Stimulated activated CD4-positive, alpha-beta T cell treated with anti-CD3 and anti-CD28 coated beads, Interleukin-4, amount 100 ng/mL, for 1 hour (primary cell): Measurements from ENCODE around the gene PARD3B.
"Not testable (repeated sequence)": the region's sequence is repeated elsewhere in the genome, so short reads cannot be mapped to it uniquely, and the experiment has no call there.

Source experiments
- DNase-seq: peaks from one replicate; pipeline ENCODE4 v3.0.0-alpha.2; 2020

PARD3B gene

DNA sequence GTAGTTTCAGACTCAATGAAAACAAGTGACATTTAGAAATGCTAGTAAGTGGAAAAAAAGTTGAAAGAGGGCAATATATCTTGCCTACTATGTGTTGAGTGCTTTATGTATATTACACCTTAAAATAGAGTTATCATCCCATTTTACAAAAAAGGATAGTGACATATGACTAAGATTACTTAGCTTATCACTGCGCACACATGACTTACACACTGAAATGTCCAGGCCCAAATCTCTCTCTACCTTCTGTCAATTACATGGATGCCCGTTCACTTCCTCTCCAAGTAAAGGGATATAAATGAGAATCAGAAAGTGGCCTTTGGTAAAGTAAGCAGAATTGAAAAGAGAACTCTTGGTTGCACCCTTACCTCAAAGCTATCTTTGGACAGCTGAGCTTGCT, 3.6 kb upstream of the PARD3B start:
- no peak for DNase-seq

DNA sequence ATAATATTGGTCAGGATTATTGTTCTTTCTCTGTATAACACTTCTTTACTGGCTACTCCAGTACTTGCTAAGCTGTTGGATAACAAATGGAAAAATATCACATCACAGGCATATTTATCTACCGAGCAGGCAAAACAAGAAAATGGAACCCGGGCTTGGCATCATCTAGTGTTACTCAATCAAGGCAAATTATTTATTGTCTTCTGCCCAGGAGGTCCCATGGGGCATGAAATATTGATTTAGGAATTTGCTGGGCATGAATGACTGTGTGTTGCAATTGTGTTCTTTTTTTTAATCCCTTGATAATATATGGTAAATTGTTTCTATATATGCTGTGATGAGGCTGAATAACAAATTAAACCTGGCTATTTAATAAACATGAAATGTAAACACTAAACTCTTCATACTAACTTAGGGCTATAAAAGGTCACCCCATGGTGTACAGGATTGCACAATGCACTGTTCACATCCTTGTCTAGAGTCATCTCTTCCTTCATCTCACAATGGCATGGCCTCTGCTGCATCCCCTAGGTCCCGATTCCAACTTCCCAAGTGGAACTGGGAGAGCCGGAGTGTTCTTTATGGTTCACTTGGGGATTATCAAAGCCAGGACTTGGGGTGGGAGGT, 2.2 kb upstream of the PARD3B start:
- no peak for DNase-seq

DNA sequence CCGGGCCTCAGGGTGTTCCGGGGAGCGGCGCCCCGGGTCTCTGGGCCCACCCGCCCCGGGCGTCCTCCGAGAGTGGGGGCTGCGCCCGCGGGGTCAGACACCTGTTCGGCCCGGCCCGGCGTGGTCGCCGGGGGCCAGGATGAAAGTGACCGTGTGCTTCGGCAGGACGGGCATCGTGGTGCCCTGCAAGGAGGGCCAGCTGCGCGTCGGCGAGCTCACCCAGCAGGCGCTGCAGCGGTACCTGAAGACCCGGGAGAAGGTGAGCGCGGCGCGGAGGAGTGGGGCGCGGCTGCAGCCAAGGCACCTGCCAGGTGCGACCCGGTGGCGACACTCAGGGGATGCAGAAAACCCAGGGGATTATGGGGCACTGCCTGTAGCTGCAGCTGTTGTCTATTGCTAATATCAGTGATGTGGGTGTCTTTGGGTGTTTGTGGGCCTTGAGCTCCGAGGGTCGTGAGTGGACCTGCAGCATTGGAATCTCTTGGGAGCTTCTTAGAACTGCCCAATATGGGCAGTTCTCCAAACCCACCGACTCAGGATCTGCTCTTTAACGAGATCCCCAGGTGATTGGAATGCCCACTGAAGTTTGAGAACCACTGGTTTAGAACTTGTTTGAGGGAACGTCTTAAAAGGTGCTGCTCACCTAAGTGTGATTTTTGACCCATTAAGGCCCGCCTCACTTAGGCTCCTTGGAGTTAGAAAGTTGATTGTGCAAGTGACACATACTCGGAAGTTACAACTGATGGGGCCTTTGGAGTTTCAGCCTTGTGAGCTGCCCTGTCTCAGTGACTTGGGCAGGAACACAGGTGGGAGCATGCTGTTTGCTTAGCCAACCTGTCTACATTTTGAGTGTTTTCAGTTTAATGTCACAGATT, 823 bp downstream of the PARD3B start:
- peak; percentile 6 for DNase-seq

DNA sequence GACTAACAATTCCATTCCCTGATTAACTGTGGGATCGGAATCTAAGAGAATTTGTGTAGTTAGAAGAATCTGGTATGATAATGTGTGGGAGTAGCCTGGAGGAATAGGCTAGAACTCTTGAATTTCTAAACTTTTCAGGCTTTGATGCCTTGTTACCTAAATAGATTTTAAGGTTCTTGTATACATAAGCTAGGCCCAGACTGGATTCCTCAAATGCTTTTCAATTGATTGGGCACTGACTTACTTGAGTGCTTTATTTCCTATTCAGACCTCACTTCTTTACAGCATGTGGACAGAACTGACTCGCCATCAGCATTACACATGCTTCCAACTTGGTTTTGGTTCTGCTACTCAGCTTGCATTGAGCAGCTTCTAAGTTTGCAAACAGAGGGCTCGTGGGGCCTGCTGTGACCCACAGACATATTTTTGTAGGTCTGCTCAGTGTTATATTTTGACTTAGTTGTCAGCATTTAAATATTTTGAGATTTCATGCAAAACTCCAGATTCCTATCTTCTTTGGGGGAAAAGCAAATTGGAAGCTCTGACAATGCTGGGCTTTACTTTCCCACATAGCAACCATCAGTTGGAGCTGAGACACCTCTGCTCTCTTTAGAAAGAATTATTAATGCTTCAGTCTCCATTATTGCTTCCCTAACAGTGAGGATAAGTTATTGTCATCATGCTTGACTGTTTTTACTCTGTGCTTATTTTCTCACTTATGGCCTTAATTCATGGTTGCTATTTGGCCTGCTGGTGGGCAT, 5.7 kb downstream of the PARD3B start:
- DNase-seq = no peak

DNA sequence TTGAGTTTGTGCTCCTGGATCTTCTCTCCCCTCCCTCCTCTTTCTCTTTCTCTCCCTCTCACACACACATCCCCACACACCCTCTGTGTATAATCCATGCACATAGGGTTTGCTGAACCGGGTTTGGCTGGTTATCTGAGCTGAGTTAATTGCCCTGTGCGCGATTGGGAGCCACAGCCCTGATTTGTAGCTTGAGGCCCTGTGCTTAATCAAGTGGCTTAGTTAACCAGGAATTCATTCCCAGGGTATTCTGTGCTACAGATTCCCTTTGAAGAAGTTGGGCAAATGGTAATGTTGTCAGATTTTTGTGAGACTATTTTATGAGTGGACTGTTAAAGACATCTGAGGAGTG, 6.2 kb downstream of the PARD3B start:
- DNase-seq = no peak

DNA sequence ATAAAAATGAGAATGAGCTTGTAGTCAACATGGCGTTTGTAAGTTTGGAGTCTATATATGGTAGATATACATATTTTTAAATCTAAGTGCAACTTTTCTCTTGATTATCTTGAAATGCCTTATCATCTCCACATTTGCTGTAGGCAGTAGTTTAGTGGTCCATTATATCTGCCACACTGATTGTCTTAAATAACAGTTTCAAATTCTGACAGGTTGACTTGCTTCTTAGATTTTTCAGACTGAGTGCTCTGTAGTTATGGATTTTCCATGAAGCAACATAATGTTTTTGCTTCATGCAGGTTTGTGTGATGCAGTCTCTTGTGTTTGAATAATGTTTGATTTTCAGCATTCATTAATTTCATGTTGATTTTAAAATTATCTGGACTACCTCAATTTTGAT, 12.3 kb downstream of the PARD3B start:
- no peak for DNase-seq

DNA sequence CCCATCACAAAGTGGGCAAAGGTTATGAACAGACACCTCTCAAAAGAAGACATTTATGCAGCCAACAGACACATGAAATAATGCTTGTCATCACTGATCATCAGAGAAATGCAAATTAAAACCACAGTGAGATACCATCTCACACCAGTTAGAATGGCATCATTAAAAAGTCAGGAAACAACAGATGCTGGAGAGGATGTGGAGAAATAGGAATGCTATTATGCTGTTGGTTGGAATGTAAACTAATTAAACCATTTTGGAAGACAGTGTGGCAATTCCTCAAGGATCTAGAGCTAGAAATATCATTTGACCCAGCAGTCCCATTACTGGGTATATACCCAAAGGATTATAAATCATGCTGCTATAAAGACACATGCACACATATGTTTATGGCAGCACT, 14.1 kb downstream of the PARD3B start:
- not testable (repeated sequence) for DNase-seq

DNA sequence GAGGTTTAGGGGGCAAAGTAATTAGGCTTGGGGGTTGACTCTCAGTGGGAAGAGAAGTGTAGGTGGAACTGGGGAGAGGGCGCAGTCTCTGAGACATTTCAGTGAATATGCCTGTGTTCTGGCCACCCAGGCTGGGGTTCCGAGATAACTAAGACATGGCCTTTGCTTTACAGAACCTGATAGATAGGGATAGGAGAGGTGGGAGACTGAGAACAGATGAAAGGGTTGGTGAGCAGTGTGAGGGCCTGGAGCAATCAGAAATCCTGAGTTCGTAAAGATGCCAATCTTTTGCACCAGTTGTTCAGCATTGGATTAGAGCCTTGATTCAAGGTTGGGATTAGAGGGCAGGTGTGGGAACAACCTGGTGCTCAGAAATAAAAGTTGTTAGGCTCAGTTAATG, 15.6 kb downstream of the PARD3B start:
- DNase-seq = no peak

DNA sequence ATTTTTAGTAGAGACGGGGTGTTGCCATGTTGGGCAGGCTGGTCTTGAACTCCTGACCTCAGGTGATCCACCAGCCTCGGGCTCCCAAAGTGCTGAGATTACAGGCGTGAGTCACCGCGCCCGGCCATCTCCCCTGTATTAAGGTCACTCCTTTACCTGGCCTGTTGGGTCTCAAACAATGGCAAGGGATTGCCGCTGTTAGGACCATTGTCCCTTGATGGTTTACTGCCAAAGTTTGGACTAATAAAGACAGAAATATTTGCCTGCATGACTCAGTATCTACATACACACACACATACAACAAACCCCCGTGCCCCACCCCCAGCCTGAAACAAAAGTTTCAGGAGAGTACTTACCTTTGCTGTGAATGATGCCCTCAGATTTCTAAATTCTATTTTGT, 16.5 kb downstream of the PARD3B start:
- no peak for DNase-seq

DNA sequence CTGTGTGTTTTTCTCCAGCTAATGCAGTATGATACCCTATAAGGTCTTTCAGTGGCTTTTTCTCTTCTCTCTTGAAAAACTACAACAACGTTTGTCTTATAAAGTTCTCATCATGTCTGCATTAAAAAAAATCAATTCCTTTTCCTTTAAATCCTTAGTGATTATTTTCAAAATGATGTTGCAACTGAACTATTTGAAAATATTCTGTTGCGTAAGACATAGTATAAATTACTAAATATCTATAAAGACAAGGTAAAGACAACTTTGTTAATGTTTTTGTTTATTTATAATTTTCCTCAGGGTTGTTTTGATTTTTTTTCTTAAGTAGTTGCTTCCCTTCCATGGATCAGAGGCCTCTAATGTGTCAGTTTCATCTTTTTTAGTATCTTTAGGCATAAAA, 21.2 kb downstream of the PARD3B start:
- no peak for DNase-seq

DNA sequence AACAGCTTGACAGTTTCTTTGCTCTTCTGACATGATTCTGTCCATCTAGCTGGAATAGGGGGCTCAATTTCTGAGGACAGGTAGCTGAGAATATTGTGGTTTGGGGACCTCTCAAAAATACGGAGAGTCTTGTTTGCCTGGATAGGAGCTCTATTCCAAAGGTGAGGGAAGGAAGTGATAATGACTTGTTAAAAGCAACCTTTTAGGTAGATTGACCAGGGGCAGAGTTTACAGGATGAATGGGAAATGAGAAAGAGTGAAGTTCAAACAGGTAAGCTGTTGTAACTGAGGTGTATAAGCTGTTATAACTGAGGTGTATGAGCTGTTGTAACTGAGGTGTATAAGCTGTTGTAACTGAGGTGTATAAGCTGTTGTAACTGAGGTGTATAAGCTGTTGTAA, 25.1 kb downstream of the PARD3B start:
- DNase-seq = no peak

DNA sequence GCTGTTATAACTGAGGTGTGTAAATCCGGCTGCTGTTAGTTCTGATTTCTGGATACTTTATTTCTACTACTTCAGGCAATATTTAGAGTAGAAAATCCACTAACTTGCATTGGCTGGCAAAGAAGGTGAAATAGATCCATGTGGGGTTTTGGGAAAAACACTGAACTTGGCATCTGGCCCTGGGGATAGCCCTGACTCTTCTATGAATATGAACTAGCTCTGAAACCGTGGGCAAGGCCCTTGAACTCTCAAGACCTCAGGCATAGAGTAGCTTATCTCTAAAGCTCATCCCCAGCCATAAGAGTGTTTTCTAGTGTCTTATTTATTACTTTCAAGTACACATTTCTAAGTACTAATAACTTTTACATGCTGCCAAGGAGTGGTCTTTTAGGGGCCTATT, 25.8 kb downstream of the PARD3B start:
- no peak for DNase-seq

DNA sequence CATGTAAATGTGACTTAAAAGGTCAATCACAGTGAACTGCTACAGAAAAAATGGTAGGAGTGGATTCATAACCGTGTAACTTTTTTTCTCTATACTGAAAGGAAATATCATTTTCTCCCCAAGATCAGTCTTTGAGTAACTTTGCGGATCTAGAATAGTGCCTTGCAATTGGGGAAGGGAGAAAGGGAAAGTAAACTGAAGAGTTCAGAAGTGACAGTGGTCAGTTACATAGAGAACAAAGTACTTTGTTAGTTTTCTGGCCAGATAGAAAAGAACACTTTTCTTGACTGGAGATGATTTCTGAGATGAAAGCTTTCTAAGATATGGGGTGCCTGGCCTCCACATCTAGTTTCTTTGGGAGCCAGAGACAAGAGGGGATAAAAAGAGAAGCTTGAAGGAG, 26.6 kb downstream of the PARD3B start:
- DNase-seq = no peak

DNA sequence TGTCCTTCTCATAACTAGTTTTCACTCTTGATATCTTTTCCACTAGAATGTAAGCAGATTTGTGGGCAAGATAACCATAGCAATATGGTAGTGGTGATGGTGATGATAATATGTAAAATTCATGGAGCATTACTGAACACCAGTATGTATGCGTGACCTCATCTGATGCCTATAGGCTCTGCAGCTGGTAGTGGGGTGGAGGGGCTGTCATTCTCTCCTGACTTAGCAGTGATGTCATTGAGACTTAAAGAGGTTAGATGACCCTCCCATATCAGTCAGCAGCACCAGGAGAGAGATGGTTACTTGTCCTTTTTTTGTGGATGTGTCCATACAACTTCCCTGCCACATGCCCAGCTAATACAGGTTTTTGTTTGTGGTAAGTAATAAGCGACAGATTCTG, 27.9 kb downstream of the PARD3B start:
- DNase-seq = no peak

DNA sequence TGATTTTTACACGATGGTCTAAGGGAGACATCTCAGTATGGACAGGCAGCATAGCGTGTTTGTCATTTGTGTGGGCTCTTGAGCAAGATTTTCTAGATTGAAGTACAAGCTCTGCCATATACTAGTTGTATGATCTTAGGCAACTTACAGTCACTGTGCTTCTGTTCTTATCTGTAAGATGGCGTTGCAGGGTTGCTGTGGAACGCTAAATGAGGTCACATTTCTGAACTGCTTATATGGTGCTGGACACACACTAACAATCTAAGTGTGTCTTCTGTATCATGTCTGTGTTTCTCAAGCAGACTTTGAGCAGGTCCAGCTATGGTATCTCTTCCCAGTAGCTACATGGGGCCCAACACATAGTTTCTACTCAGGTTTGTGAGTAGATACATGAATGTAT, 29.2 kb downstream of the PARD3B start:
- no peak for DNase-seq

DNA sequence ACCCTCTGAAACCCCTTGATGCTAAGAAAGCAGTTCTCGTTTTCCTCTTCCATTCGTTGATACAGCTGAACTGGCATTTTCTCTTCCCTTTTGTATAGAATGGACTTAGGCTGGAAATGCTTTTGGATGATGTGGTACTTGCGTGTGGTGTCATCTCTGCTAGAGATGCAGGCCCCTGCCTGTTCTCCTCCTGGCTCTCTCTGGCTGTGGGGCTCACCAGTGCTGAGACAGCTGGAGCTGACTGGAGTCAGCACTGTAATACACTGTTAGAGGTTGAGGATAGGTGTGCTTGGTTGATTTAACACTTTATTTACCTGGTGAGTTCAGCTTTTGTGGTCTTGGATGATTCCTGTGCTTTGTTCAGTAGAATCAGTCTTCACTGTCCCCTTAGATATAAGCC, 30.2 kb downstream of the PARD3B start:
- no peak for DNase-seq

DNA sequence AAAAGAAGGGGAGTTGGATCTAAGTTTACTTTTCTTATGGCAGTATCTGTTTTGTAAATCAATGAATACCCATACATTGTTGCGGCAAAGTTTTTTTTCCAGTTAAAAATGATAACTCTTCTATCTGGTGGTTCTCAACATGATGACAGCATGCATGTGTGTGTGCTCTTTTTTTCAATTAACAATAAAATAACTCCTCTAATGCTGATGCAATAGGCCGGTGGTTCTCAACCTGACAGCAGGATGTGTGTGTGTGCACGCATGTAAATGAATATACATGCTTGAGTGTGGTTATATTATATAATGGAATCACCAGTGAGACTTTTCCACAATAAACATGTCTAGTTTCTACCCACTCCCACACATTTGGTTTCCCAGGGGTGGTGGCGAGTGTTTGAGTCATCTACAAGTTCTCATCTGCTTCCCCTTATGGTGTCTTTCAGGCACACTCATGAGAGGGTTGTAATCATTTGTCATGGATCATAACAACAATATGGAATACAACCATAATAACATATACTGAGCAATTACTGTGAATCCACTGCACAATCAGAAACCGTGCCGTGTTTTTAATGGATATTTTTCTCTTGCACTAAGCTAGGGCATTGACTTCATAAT, 31.2 kb downstream of the PARD3B start:
- DNase-seq = no peak

DNA sequence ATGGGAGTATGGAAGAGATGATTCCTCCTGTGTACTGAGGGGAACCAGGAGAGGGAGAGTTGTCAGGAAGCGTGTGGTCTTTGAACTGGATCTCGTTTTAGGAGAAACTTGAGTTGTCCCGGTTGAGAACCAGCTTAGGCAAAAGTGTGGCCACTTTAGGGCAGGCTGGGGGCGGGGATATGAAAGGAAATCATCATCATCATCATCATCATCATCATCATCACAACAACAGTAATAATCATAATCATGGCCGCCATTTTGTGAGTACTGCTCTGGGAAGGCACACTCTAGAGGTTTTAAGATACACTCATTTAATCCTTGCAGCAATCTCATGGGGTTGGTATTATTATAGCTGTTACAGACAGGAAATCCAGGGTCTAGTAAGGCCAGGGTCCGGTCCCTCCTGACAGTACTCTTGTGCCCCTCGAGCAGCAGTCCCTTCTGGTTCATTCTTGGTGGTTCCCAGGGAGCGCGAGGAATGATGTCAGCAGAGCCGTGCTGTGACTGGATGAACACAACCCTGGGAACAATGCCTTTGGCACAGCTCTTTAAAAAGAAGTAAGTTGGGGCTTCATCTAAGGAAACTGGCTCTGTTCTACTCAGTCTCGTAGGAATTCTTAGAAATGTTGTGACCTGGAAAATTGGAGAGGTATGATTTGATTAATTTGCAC, 33.8 kb downstream of the PARD3B start:
- no peak for DNase-seq

DNA sequence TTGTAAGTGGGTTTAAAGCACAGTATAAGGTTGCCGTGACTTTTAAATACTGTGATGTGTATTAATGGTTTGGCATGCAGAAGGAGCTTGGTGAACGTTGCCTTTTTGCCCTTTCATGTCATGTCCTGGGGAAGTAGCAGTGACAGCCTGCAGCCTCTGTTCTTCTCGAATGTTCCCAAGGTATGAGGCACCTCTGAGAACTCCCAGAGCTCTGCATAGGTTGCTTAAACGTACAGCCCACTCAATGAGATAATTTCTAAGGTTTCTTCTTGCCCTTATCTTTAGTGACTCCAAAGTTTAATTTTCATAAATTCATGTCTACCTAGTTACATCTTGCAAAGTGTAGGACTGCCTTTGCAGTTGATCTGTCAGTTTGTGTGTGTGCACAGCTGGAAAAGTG, 36.7 kb downstream of the PARD3B start:
- DNase-seq = no peak

DNA sequence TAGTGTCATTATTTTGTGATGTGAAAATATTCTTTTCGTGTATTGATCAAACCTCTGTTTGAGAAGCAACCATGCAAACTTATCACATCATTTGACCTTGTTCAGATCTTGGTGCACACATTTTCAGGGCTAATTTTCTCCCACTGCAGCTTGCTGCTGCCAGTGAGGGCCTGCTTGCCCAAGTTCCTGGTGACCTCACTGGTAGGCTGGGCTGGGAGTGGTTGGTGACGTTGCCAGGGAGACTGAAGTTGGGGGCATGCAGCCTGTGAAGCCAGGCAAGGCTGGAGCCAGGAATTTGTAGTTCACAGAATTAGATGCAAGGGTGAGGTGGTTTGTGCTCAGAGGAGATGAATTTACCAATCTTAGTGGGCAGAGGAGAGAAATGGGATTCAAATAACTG, 38.5 kb downstream of the PARD3B start:
- no peak for DNase-seq

DNA sequence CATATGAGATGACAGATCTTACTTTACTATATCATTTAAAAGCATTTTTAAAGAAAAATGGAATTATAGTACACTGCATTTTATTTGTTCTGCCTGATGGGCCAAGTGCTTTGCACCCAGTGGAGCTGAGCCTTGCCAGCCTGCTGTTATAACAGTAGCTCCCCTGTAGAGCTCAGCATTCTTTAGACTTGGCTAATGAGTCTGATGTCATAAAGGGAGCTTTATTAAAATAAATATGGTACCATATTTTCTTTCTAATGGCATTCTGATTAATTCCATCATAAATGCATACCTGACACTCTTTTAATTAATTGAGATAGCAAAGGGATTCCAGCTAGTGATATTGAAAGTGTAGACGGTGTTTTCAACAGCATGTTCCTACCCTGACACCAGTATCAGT, 40.7 kb downstream of the PARD3B start:
- DNase-seq = no peak

DNA sequence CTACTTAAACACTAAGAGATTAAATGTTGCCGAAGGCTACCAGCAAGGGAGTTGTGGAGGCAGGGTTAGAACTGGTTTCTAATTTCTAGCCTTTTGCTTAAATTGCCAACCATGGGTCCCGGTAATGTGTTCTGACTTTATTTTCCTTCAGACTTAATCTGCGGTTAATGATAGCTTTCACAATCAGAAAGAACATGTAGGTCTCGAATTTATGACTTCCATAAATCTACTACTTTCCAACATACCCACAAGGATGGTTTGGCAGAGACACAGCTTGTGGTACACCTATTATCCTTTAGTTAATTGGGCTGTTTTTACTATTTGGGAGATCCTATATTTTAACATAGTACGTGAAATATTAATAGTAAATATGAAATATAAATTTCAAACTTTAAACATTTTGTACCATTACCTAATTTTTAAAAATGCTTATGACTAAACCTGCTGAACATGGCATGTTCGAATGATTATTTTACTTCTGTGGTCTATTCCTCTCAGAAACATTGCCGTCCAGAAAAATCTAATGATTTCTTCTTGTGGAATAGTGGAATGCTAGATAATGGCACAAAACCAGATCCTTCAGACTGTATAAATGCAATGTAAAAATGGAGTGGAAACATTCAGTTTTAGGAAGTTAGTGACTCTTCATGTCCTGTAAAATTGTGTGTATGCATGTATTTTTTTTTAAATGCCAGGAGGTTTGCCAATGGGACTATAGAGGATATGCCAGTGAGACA, 41.3 kb downstream of the PARD3B start:
- no peak for DNase-seq
